Measurements from ENCODE around the gene YIPF5.

YIPF5 gene

GRCh38 chr5:144205141-144205551, 34.7 kb upstream of the YIPF5 start:
- TF ChIP-seq SUZ12 (IDR thresholded peaks at IDR 0.05): no peak
- TF ChIP-seq FOXM1 (IDR thresholded peaks at IDR 0.05; ENCODE audit: borderline replicate concordance): no peak
- no peak for TF ChIP-seq TARDBP (IDR thresholded peaks at IDR 0.05)
- no peak for TF ChIP-seq FOXA1 (IDR thresholded peaks at IDR 0.05)
- no peak for TF ChIP-seq BHLHE40 (IDR thresholded peaks at IDR 0.05; ENCODE audit: borderline replicate concordance)
- no peak for TF ChIP-seq HDGF (IDR thresholded peaks at IDR 0.05; ENCODE audit: borderline replicate concordance)
- no peak for TF ChIP-seq NFRKB (IDR thresholded peaks at IDR 0.05)
- no peak for TF ChIP-seq CTBP1 (IDR thresholded peaks at IDR 0.05; ENCODE audit: borderline replicate concordance)
- TF ChIP-seq PKNOX1 (IDR thresholded peaks at IDR 0.05): no peak
- no peak for TF ChIP-seq FOXK2 (IDR thresholded peaks at IDR 0.05)
- TF ChIP-seq L3MBTL2 (conservative IDR thresholded peaks at IDR 0.05): no peak
- TF ChIP-seq ARNT (IDR thresholded peaks at IDR 0.05): no peak
- no peak for TF ChIP-seq ELF4 (IDR thresholded peaks at IDR 0.05)
- TF ChIP-seq LEF1 (IDR thresholded peaks at IDR 0.05; ENCODE audit: borderline replicate concordance): no peak
- TF ChIP-seq SP1 (IDR thresholded peaks at IDR 0.05): no peak
- no peak for TF ChIP-seq ZNF384 (IDR thresholded peaks at IDR 0.05)
- peak; percentile 9 for DNase-seq (ENCODE audit: extremely low spot score)
- ChIA-PET CTCF (interaction anchor here (2.7 kb wide), 1 partner anchor 11 kb away, joined by 19 read pairs; no protein-coding TSS in a partner anchor), POLR2A (no interaction called here)

DNA sequence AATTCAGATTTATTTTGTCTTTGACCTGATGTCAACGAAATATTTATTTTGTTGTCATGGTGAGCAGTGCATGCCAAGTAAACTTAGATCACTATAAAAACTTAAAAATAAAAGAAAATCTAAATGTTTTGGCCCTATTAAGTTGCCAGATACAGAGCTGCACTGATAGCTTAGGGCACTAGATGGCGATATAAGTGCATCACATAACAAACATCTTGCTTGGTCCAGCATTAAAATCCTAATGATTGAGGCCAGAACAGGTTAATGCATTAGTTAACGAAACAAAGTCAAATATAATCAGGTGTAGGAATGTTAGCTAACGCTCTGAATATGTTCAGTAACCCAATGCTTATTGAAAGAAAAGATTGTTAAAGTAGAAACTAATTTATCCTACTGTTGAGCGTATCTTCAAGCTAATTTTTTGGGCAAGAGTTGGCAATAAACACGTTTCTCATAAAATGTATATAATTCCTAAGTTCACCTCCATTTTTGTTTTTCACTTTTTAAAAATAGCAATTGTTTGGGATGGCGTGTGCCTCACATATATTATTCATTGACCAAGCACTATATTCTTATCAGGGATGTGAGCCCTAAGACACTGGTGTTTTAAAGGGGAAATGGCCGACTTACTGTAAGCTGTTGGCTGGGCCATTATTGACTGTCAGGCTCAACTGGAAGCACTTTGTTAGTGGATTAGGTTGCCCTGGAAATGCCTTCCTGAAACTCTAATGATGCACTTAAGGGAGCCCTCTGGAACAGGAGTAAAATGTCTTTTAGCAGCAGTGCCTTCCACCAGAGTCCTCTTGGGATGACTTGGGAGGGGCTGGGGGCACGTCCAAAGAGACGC, 33.5 kb upstream of the YIPF5 start:
- TF ChIP-seq TARDBP (IDR thresholded peaks at IDR 0.05): no peak
- TF ChIP-seq PKNOX1 (IDR thresholded peaks at IDR 0.05): no peak
- no peak for TF ChIP-seq HDGF (IDR thresholded peaks at IDR 0.05; ENCODE audit: borderline replicate concordance)
- TF ChIP-seq FOXA1 (IDR thresholded peaks at IDR 0.05): no peak
- no peak for TF ChIP-seq BHLHE40 (IDR thresholded peaks at IDR 0.05; ENCODE audit: borderline replicate concordance)
- no peak for TF ChIP-seq SP1 (IDR thresholded peaks at IDR 0.05)
- no peak for TF ChIP-seq CTBP1 (IDR thresholded peaks at IDR 0.05; ENCODE audit: borderline replicate concordance)
- no peak for TF ChIP-seq ZNF384 (IDR thresholded peaks at IDR 0.05)
- TF ChIP-seq LEF1 (IDR thresholded peaks at IDR 0.05; ENCODE audit: borderline replicate concordance): no peak
- ChIA-PET POLR2A (no interaction called here), CTCF (interaction anchor here (0.5 to 2.7 kb wide), 9 partner anchors 8 to 1034 kb away, joined by 3 to 19 read pairs (median 3); no protein-coding TSS in a partner anchor)
- DNase-seq (ENCODE audit: extremely low spot score): peak; percentile 32

DNA sequence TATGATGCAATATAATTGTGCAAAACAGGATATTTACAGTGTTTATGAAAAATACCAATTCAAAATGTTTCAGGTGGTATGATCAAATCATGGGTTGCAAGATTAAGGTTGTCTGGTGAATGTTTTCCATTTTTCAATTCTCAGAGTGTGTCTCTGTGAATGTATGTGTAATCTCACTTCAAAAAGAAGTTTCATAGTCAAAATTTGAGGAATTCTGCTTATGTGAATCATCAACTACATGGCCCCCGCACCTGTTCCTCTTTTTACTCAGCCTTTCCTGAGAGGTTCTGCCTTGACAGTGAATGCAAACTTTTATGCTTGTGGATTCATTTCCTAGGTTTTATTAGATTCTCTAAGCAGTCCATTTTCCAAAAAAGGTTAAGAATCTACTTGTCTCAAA, 32.3 kb upstream of the YIPF5 start:
- no peak for TF ChIP-seq ZNF384 (IDR thresholded peaks at IDR 0.05)
- TF ChIP-seq FOXK2 (IDR thresholded peaks at IDR 0.05): no peak
- no peak for TF ChIP-seq FOXA1 (IDR thresholded peaks at IDR 0.05)
- TF ChIP-seq TARDBP (IDR thresholded peaks at IDR 0.05): no peak
- no peak for TF ChIP-seq SUZ12 (IDR thresholded peaks at IDR 0.05)
- no peak for TF ChIP-seq LEF1 (IDR thresholded peaks at IDR 0.05; ENCODE audit: borderline replicate concordance)
- TF ChIP-seq BHLHE40 (IDR thresholded peaks at IDR 0.05; ENCODE audit: borderline replicate concordance): no peak
- no peak for TF ChIP-seq ELF4 (IDR thresholded peaks at IDR 0.05)
- no peak for TF ChIP-seq PKNOX1 (IDR thresholded peaks at IDR 0.05)
- no peak for TF ChIP-seq L3MBTL2 (conservative IDR thresholded peaks at IDR 0.05)
- TF ChIP-seq SP1 (IDR thresholded peaks at IDR 0.05): no peak
- no peak for TF ChIP-seq ARNT (IDR thresholded peaks at IDR 0.05)
- no peak for TF ChIP-seq FOXM1 (IDR thresholded peaks at IDR 0.05; ENCODE audit: borderline replicate concordance)
- TF ChIP-seq HDGF (IDR thresholded peaks at IDR 0.05; ENCODE audit: borderline replicate concordance): no peak
- no peak for TF ChIP-seq CTBP1 (IDR thresholded peaks at IDR 0.05; ENCODE audit: borderline replicate concordance)
- TF ChIP-seq NFRKB (IDR thresholded peaks at IDR 0.05): no peak
- ChIA-PET POLR2A (no interaction called here), CTCF (interaction anchor here (1.7 to 2.7 kb wide), 2 partner anchors 9 to 1035 kb away, joined by 14 to 19 read pairs; no protein-coding TSS in a partner anchor)

DNA sequence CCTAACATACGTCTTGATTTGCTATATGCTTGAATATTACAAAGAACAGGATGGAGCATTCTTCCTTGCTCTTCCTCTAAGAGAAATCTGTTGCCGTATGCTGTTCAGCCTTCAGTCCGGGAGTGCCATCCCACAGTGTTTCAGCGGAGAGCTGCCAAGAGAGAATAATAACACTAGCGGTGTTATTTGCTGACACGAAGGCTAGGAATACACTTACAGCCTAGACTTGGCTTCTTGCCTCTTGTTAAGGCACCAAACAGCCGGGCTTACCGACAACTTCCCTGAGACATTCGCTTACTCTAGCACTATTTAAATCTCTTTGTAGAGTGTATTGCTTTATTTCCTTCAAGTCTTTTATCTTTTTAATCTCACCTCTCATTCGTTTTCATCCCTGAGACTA, 31.6 kb upstream of the YIPF5 start:
- ChIA-PET POLR2A (no interaction called here), CTCF (no interaction called here)
- no peak for DNase-seq (ENCODE audit: extremely low spot score)
- no peak for TF ChIP-seq PKNOX1 (IDR thresholded peaks at IDR 0.05)

More for the DNA sequence above, 32.3 kb upstream of the YIPF5 start:
- DNase-seq (ENCODE audit: extremely low spot score): no peak

DNA sequence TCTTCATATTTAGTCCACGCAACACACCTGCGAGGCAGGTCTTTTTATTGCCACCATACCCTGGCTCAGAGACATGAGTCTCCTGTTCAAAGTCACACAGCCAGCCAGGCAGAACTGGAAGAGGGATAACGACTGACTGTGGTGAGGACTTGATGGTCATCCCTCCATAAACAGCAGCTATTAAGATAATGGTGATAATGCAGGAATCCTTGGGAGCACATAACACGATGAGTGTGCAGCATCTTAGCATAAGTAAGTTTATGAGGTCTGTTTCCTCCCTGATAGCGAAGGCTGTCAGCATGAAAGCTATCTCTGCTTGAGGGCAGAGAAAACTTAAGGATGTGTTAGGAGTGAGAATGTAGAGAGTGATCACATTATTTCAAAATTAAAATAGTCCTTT, 31.1 kb upstream of the YIPF5 start:
- TF ChIP-seq NFRKB (IDR thresholded peaks at IDR 0.05) (no peak), ELF4 (IDR thresholded peaks at IDR 0.05) (no peak), PKNOX1 (IDR thresholded peaks at IDR 0.05) (no peak), FOXA1 (IDR thresholded peaks at IDR 0.05) (no peak), SP1 (IDR thresholded peaks at IDR 0.05) (no peak), TARDBP (IDR thresholded peaks at IDR 0.05) (no peak), BHLHE40 (IDR thresholded peaks at IDR 0.05; ENCODE audit: borderline replicate concordance) (no peak), SUZ12 (IDR thresholded peaks at IDR 0.05) (no peak), FOXK2 (IDR thresholded peaks at IDR 0.05) (no peak), ZNF384 (IDR thresholded peaks at IDR 0.05) (no peak), LEF1 (IDR thresholded peaks at IDR 0.05; ENCODE audit: borderline replicate concordance) (no peak), FOXM1 (IDR thresholded peaks at IDR 0.05; ENCODE audit: borderline replicate concordance) (no peak), ARNT (IDR thresholded peaks at IDR 0.05) (no peak), L3MBTL2 (conservative IDR thresholded peaks at IDR 0.05) (no peak), HDGF (IDR thresholded peaks at IDR 0.05; ENCODE audit: borderline replicate concordance) (no peak), CTBP1 (IDR thresholded peaks at IDR 0.05; ENCODE audit: borderline replicate concordance) (no peak)
- DNase-seq (ENCODE audit: extremely low spot score): no peak
- ChIA-PET CTCF (no interaction called here), POLR2A (no interaction called here)
